ENCODE measurements around the gene POMT1. TPM values are rescaled to one million over a fixed set of nuclear protein-coding genes. Genes with fewer than 3 reads are reported as not detected.

The POMT1 gene
- total and polyA plus RNA-seq, 2 experiments from 2014 or later = 20.2 to 32.4 TPM

DNA sequence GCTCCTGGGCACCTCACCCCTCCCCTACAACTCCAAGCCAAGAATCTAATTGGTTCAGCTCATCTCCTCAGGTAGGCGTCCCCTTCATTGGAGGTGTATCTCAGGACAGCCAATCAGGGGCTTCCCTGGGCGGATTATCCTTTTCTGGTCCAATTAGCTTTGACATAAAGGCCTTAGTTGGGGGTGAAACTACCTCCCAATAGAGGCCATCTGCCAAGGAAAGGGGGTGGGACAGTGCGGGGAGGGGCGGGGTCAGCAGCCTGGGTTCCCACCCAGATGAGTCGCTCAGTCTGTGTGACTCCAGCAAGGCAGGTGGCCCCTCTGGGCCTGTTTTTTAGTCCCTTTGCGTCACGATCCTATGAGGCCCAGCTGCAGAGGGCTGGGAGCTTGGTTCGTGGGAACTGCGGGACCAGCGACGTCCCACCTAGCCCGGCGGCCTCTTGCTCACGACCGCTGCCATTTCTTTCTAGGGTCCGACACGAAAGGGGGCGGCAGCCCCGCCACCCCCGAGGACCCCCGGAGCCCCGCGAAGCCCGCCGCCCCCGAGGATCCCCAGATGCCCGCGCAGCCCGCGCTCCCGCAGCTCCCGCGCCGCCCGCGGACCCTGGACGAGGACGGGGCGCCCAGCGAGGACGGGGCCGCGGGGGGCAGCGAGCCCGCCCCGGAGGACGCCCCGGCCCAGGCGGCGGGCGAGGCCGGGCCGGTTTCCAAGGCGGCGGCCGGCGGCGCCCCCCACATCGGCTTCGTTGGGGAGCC lies 51.5 kb downstream of the POMT1 start (continued):
- TF ChIP-seq, protein P1, sequence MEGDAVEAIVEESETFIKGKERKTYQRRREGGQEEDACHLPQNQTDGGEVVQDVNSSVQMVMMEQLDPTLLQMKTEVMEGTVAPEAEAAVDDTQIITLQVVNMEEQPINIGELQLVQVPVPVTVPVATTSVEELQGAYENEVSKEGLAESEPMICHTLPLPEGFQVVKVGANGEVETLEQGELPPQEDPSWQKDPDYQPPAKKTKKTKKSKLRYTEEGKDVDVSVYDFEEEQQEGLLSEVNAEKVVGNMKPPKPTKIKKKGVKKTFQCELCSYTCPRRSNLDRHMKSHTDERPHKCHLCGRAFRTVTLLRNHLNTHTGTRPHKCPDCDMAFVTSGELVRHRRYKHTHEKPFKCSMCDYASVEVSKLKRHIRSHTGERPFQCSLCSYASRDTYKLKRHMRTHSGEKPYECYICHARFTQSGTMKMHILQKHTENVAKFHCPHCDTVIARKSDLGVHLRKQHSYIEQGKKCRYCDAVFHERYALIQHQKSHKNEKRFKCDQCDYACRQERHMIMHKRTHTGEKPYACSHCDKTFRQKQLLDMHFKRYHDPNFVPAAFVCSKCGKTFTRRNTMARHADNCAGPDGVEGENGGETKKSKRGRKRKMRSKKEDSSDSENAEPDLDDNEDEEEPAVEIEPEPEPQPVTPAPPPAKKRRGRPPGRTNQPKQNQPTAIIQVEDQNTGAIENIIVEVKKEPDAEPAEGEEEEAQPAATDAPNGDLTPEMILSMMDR (conservative IDR thresholded peaks at IDR 0.05; ENCODE audit: low read depth in 2 of 2) = no peak
- TF ChIP-seq JUNB (IDR thresholded peaks at IDR 0.05; ENCODE audit: unreplicated experiment) = no peak
- TF ChIP-seq POLR2AphosphoS5 (IDR thresholded peaks at IDR 0.05; ENCODE audit: low read depth) = no peak
- TF ChIP-seq REST (IDR thresholded peaks at IDR 0.05; ENCODE audit: unreplicated experiment) = no peak
- TF ChIP-seq ZNF114 (CRISPR knock-in tag; IDR thresholded peaks at IDR 0.05) = no peak
- TF ChIP-seq EZH2phosphoT487 (IDR thresholded peaks at IDR 0.05; ENCODE audit: unreplicated experiment) = no peak

- no peak for TF ChIP-seq NANOG (IDR thresholded peaks at IDR 0.05; ENCODE audit: borderline replicate concordance)
- no peak for TF ChIP-seq ZNF331 (CRISPR knock-in tag; IDR thresholded peaks at IDR 0.05; ENCODE audit: low read depth)
- TF ChIP-seq EZH2 (IDR thresholded peaks at IDR 0.05; ENCODE audit: low read depth, unreplicated experiment) = peak; percentile 50
- TF ChIP-seq EZH2phosphoT487 (IDR thresholded peaks at IDR 0.05; ENCODE audit: unreplicated experiment) = no peak
- no peak for TF ChIP-seq ZNF462 (CRISPR knock-in tag; IDR thresholded peaks at IDR 0.05)
- peaks cover 44% of the 10 kb centered on the region for H3K27me3 Mint-ChIP-seq (ENCODE audit: insufficient read depth, low read depth, poor library complexity)
- peak; percentile 69 for ATAC-seq
- peaks cover 3% of the 10 kb centered on the region for H3K36me3 Mint-ChIP-seq (ENCODE audit: low read depth)
- Histone ChIP-seq H3K9me2 (ENCODE audit: insufficient read depth) (no peaks in the 10 kb centered on the region), H2AFZ (no peak overlapping the region), H3K4me3 (peak overlapping the region; percentile 55), H3K27ac (ENCODE audit: low read depth) (no peak overlapping the region), H3K4me1 (ENCODE audit: insufficient read depth) (no peaks in the 10 kb centered on the region), H4K20me1 (replicated peaks; ENCODE audit: insufficient read depth) (no peaks in the 10 kb centered on the region), H3K79me2 (replicated peaks; ENCODE audit: insufficient read depth) (no peaks in the 10 kb centered on the region), H3F3A (replicated peaks; ENCODE audit: low read depth) (no peaks in the 10 kb centered on the region), H3K27me3 (ENCODE audit: insufficient read depth) (peaks cover 44% of the 10 kb centered on the region), H3K36me3 (ENCODE audit: insufficient read depth) (no peaks in the 10 kb centered on the region), H3K4me2 (peak overlapping the region; percentile 73)
- peak overlapping the region; percentile 63 for H3K4me3 Mint-ChIP-seq
- no peak overlapping the region for H3K27ac Mint-ChIP-seq
- peaks cover 17% of the 10 kb centered on the region for H3K9me3 Mint-ChIP-seq
- no peaks in the 10 kb centered on the region for H3K4me1 Mint-ChIP-seq
- peak; percentile 54 for DNase-seq (ENCODE audit: low spot score)
Observed at GRCh38 chr9:131554843-131555351, 52.2 kb downstream of the POMT1 start.

Measured in GM23338 (cell line).